ENCODE data around the gene CAMK2A.

Gene CAMK2A

GRCh38 chr5:150242251-150242894 is 47.2 kb downstream of the CAMK2A start:
- Histone ChIP-seq H3K4me3 (replicated peaks; ENCODE audit: insufficient read depth, low read length) (no peak overlapping the region), H3K27ac (replicated peaks) (no peak overlapping the region), H3K27me3 (ENCODE audit: insufficient read depth, poor library complexity, severe bottlenecking) (no peaks in the 10 kb centered on the region)
- TF ChIP-seq POLR2AphosphoS5 (IDR thresholded peaks at IDR 0.05; ENCODE audit: low read depth) (no peak), SPI1 (IDR thresholded peaks at IDR 0.05; ENCODE audit: borderline replicate concordance, low read depth) (no peak), GABPA (IDR thresholded peaks at IDR 0.05; ENCODE audit: low read depth) (no peak)
- TF ChIP-seq, protein P1, sequence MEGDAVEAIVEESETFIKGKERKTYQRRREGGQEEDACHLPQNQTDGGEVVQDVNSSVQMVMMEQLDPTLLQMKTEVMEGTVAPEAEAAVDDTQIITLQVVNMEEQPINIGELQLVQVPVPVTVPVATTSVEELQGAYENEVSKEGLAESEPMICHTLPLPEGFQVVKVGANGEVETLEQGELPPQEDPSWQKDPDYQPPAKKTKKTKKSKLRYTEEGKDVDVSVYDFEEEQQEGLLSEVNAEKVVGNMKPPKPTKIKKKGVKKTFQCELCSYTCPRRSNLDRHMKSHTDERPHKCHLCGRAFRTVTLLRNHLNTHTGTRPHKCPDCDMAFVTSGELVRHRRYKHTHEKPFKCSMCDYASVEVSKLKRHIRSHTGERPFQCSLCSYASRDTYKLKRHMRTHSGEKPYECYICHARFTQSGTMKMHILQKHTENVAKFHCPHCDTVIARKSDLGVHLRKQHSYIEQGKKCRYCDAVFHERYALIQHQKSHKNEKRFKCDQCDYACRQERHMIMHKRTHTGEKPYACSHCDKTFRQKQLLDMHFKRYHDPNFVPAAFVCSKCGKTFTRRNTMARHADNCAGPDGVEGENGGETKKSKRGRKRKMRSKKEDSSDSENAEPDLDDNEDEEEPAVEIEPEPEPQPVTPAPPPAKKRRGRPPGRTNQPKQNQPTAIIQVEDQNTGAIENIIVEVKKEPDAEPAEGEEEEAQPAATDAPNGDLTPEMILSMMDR (IDR thresholded peaks at IDR 0.05; ENCODE audit: insufficient read depth, low read length), result no peak
- TF ChIP-seq, protein P2, sequence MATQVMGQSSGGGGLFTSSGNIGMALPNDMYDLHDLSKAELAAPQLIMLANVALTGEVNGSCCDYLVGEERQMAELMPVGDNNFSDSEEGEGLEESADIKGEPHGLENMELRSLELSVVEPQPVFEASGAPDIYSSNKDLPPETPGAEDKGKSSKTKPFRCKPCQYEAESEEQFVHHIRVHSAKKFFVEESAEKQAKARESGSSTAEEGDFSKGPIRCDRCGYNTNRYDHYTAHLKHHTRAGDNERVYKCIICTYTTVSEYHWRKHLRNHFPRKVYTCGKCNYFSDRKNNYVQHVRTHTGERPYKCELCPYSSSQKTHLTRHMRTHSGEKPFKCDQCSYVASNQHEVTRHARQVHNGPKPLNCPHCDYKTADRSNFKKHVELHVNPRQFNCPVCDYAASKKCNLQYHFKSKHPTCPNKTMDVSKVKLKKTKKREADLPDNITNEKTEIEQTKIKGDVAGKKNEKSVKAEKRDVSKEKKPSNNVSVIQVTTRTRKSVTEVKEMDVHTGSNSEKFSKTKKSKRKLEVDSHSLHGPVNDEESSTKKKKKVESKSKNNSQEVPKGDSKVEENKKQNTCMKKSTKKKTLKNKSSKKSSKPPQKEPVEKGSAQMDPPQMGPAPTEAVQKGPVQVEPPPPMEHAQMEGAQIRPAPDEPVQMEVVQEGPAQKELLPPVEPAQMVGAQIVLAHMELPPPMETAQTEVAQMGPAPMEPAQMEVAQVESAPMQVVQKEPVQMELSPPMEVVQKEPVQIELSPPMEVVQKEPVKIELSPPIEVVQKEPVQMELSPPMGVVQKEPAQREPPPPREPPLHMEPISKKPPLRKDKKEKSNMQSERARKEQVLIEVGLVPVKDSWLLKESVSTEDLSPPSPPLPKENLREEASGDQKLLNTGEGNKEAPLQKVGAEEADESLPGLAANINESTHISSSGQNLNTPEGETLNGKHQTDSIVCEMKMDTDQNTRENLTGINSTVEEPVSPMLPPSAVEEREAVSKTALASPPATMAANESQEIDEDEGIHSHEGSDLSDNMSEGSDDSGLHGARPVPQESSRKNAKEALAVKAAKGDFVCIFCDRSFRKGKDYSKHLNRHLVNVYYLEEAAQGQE (IDR thresholded peaks at IDR 0.05; ENCODE audit: insufficient replicate concordance, low read depth), result no peak
- DNase-seq (ENCODE audit: low read depth in 1 of 2, low spot score in 1 of 2), result no peak

DNA sequence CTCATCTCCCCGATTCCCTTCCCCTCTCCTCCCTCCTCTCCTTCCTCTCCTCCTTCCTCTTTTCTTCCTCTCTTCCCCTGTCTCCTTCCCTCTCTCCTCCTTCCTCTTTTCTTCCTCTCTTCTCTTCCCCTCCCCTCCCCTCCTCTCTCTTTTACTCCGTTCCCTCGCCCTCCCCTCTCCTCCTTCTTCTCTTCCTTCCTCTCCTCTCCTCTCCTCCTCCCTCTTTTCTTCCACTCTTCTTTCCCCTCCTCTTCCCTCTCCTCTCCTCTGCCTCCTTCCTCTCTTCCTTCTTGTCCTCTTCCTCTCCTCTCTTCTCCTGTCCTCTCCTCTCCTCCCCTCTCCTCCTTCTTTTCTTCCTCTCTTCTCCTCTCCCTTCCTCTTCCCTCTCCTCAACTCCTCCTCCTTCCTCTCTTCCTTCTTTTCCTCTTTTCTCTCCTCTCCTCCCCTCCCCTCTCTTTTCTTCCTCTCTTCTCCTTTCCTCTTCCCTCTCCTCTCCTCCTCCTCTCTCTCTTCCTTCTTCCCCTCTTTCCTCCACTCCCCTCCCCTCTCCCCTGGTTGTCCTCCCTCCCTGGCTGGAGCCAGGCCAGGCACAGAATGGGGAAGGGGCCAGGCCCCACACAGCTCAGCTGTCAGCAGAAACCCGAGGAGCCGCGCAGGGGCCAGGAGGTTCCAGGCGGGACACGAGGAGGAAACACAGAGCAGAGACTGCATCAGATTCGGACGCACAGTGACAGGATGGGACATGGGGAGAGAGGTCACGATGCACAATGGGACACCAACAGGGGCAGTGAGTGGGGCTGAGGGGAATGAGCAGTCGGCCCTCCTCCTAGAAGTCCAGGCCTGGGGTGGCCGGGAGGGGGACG is 48.0 kb downstream of the CAMK2A start:
- TF ChIP-seq, protein P2 (IDR thresholded peaks at IDR 0.05; ENCODE audit: insufficient replicate concordance, low read depth), result no peak
- TF ChIP-seq, protein P1 (IDR thresholded peaks at IDR 0.05; ENCODE audit: insufficient read depth, low read length), result no peak
- no peak for TF ChIP-seq POLR2AphosphoS5 (IDR thresholded peaks at IDR 0.05; ENCODE audit: low read depth)
- TF ChIP-seq GABPA (IDR thresholded peaks at IDR 0.05; ENCODE audit: low read depth), result no peak
- TF ChIP-seq SPI1 (IDR thresholded peaks at IDR 0.05; ENCODE audit: borderline replicate concordance, low read depth), result no peak
- no peak overlapping the region for H3K27ac ChIP-seq (replicated peaks)
- DNase-seq (ENCODE audit: low read depth in 1 of 2, low spot score in 1 of 2), result no peak
- no peaks in the 10 kb centered on the region for H3K27me3 ChIP-seq (ENCODE audit: insufficient read depth, poor library complexity, severe bottlenecking)
- H3K4me3 ChIP-seq (replicated peaks; ENCODE audit: insufficient read depth, low read length), result no peak overlapping the region

DNA sequence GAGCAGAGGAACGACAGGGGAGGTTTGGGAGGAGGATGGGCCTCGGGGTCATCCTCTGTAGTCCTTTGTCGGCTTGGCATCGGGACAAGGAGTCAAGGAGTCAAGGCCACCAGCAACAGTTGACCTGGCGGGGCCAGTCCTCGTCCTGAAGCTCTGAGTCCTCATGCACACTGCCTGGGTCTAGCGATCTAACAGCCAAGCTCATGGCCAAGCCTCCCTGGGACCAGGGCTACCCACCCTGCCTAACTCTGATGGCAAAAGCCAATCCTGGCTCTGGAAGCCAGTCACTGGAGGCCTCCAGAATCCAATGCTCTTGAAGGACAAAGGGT is 49.8 kb downstream of the CAMK2A start:
- no peak for TF ChIP-seq GABPA (IDR thresholded peaks at IDR 0.05; ENCODE audit: low read depth)
- Histone ChIP-seq H3K27me3 (ENCODE audit: insufficient read depth, poor library complexity, severe bottlenecking) (no peaks in the 10 kb centered on the region), H3K4me3 (replicated peaks; ENCODE audit: insufficient read depth, low read length) (no peak overlapping the region), H3K27ac (replicated peaks) (no peak overlapping the region)
- DNase-seq (ENCODE audit: low read depth in 1 of 2, low spot score in 1 of 2), result no peak

DNA sequence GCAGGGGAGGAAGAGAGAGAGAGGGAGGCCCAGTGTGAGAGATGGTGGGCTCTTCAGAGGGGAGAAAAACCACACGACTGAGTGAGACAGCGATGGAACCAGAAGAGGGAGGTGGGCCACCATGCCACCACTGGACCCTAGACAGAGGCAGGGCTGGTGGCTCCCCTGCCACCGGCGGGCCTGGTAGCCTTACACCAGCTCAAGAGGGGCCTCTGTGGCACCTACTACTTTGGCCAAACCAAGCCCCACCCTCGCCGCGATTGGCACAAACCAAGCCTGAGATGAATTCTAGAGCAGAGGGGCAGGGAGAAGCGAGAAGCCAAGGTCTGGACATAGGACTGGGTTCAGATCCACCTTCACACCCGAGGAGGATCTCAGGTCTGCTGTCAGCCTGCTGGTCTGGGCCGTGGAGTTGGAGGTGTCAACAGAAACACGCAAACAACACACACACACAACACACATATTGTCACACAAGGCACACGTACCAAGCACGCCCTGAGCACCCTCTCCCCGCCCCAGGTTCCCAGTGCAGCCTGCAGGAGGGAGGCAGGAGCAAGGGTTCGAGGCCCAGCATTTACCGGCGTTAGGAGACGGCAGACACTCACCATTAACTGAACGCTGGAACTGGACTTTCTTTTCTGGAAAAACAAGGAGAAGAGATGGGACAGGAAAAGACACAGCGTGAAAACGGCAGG is 50.3 kb downstream of the CAMK2A start:
- Histone ChIP-seq H3K27me3 (ENCODE audit: insufficient read depth, poor library complexity, severe bottlenecking) (no peaks in the 10 kb centered on the region), H3K27ac (replicated peaks) (no peak overlapping the region), H3K4me3 (replicated peaks; ENCODE audit: insufficient read depth, low read length) (no peak overlapping the region)
- no peak for DNase-seq (ENCODE audit: low read depth in 1 of 2, low spot score in 1 of 2)
- TF ChIP-seq GABPA (IDR thresholded peaks at IDR 0.05; ENCODE audit: low read depth) (no peak), POLR2AphosphoS5 (IDR thresholded peaks at IDR 0.05; ENCODE audit: low read depth) (no peak), SPI1 (IDR thresholded peaks at IDR 0.05; ENCODE audit: borderline replicate concordance, low read depth) (no peak)
- TF ChIP-seq, protein P1 (IDR thresholded peaks at IDR 0.05; ENCODE audit: insufficient read depth, low read length), result no peak
- TF ChIP-seq, protein P2 (IDR thresholded peaks at IDR 0.05; ENCODE audit: insufficient replicate concordance, low read depth), result no peak
